ENCODE data around the gene MLPH. TPM values are rescaled to one million over a fixed set of nuclear protein-coding genes. Genes with fewer than 3 reads are reported as not detected.

Gene MLPH
- polyA plus RNA-seq, 3 donors = not detected

DNA sequence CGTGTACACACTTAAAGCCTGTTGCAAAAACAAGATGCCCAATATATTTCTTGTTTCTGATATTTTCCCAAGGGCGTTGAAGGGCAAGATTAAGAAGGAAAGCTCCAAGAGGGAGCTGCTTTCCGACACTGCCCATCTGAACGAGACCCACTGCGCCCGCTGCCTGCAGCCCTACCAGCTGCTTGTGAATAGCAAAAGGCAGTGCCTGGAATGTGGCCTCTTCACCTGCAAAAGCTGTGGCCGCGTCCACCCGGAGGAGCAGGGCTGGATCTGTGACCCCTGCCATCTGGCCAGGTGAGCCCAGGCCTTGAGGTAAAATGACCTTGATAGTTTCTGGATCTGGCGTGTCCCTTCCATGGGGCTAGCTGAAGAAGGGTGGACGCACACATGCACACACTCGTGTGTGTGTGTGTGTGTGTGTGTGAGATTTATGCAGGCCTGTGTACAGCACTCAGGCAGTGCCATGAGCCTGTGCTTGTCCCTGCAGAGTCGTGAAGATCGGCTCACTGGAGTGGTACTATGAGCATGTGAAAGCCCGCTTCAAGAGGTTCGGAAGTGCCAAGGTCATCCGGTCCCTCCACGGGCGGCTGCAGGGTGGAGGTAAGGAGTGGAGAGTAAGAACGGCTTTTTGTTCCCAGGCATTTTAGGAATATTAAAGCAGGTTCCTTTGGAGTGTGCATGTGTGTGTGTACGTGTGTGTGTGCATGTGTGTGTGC lies 23.6 kb downstream of the MLPH start:
- Mint-ChIP-seq H3K27me3 (ENCODE audit: low read depth in 3 of 3) (peaks cover 12 to 26% (median 17%) of the 10 kb centered on the region in 3 donors), H3K9me3 (no peaks in the 10 kb centered on the region), H3K4me3 (no peak overlapping the region), H3K4me1 (no peaks in the 10 kb centered on the region), H3K36me3 (no peaks in the 10 kb centered on the region), H3K27ac (no peak overlapping the region)
- Histone ChIP-seq H3K27me3 (ENCODE audit: control insufficient read depth in 2 of 2, insufficient read depth in 2 of 2, low read length in 2 of 2) (no peaks in the 10 kb centered on the region), H3K27ac (ENCODE audit: low read depth in 1 of 2, low read length in 2 of 2) (no peak overlapping the region), H2AFZ (ENCODE audit: insufficient read depth, low read depth, low read length, poor library complexity, severe bottlenecking) (no peak overlapping the region), H3K4me2 (replicated peaks; ENCODE audit: extremely low read depth, low read length, poor library complexity, severe bottlenecking) (no peak overlapping the region), H3K4me3 (replicated peaks in 1 of 3; ENCODE audit: low read depth in 2 of 3, low read length in 3 of 3) (no peak overlapping the region), H3K9ac (ENCODE audit: insufficient read depth, low read length, poor library complexity, severe bottlenecking) (no peak overlapping the region), H3K36me3 (replicated peaks in 1 of 2; ENCODE audit: control insufficient read depth in 1 of 2, insufficient read depth in 2 of 2, low read length in 2 of 2) (no peaks in the 10 kb centered on the region), H3K9me3 (replicated peaks in 1 of 2; ENCODE audit: control insufficient read depth in 1 of 2, insufficient read depth in 1 of 2, low read length in 2 of 2) (no peaks in the 10 kb centered on the region), H3K79me2 (ENCODE audit: insufficient read depth, low read length) (no peaks in the 10 kb centered on the region), H3K4me1 (ENCODE audit: control insufficient read depth in 1 of 2, insufficient read depth in 2 of 2, low read length in 2 of 2) (no peaks in the 10 kb centered on the region), H4K20me1 (ENCODE audit: insufficient read depth, low read length) (no peaks in the 10 kb centered on the region)
- WGBS (ENCODE audit: insufficient coverage) = 94% methylated on average over 16 of the region's 21 CpGs
- DNase-seq = no peak
- intact Hi-C loops (cut with micrococcal nuclease) = loop anchor here in 1 of 2 donors (5.0 to 10.0 kb wide), 2 partner anchors 237 to 264 kb away; no protein-coding TSS in a partner anchor
- TF ChIP-seq, protein P1, sequence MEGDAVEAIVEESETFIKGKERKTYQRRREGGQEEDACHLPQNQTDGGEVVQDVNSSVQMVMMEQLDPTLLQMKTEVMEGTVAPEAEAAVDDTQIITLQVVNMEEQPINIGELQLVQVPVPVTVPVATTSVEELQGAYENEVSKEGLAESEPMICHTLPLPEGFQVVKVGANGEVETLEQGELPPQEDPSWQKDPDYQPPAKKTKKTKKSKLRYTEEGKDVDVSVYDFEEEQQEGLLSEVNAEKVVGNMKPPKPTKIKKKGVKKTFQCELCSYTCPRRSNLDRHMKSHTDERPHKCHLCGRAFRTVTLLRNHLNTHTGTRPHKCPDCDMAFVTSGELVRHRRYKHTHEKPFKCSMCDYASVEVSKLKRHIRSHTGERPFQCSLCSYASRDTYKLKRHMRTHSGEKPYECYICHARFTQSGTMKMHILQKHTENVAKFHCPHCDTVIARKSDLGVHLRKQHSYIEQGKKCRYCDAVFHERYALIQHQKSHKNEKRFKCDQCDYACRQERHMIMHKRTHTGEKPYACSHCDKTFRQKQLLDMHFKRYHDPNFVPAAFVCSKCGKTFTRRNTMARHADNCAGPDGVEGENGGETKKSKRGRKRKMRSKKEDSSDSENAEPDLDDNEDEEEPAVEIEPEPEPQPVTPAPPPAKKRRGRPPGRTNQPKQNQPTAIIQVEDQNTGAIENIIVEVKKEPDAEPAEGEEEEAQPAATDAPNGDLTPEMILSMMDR (IDR thresholded peaks at IDR 0.05) = no peak

DNA sequence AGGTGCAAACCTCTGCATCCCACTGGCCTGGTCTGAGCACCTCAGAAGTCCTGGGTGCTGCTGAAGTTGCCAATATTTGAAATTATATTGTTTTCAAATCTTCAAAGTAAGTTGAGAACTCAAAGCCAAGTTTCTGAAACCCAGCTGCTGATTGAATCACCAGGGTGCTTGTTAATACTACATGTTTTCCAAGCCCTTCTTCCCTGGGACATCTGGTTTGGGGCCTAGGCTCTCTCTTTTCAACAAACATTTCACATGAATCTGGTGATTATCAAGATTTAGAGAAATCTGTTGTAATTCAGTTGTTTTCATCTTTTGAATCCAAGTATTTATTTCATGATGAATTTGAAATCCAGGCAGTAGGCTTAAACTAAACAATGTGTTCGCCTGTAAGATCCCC lies 24.4 kb downstream of the MLPH start:
- no peak for DNase-seq
- no peak overlapping the region for H2AFZ ChIP-seq (ENCODE audit: insufficient read depth, low read depth, low read length, poor library complexity, severe bottlenecking)
- no peaks in the 10 kb centered on the region for H3K36me3 ChIP-seq (replicated peaks in 1 of 2; ENCODE audit: control insufficient read depth in 1 of 2, insufficient read depth in 2 of 2, low read length in 2 of 2)
- no peak overlapping the region for H3K4me3 Mint-ChIP-seq
- no peaks in the 10 kb centered on the region for H3K36me3 Mint-ChIP-seq
- no peak overlapping the region for H3K9ac ChIP-seq (ENCODE audit: insufficient read depth, low read length, poor library complexity, severe bottlenecking)
- no peaks in the 10 kb centered on the region for H4K20me1 ChIP-seq (ENCODE audit: insufficient read depth, low read length)
- H3K4me3 ChIP-seq (replicated peaks in 1 of 3; ENCODE audit: low read depth in 2 of 3, low read length in 3 of 3) = no peak overlapping the region
- H3K79me2 ChIP-seq (ENCODE audit: insufficient read depth, low read length) = no peaks in the 10 kb centered on the region
- no peaks in the 10 kb centered on the region for H3K4me1 Mint-ChIP-seq
- WGBS (ENCODE audit: insufficient coverage) = no CpG with 5 or more reads among the region's 1 CpG
- no peak overlapping the region for H3K27ac ChIP-seq (ENCODE audit: low read depth in 1 of 2, low read length in 2 of 2)
- TF ChIP-seq, protein P1 (IDR thresholded peaks at IDR 0.05) = no peak
- H3K4me2 ChIP-seq (replicated peaks; ENCODE audit: extremely low read depth, low read length, poor library complexity, severe bottlenecking) = no peak overlapping the region
- no peaks in the 10 kb centered on the region for H3K4me1 ChIP-seq (ENCODE audit: control insufficient read depth in 1 of 2, insufficient read depth in 2 of 2, low read length in 2 of 2)
- intact Hi-C loops (cut with micrococcal nuclease) = loop anchor here in 1 of 2 donors (5.0 to 10.0 kb wide), 2 partner anchors 236 to 263 kb away; no protein-coding TSS in a partner anchor
- H3K27ac Mint-ChIP-seq = no peak overlapping the region
- peaks cover 12 to 23% (median 17%) of the 10 kb centered on the region in 3 donors for H3K27me3 Mint-ChIP-seq (ENCODE audit: low read depth in 3 of 3)
- H3K9me3 ChIP-seq (replicated peaks in 1 of 2; ENCODE audit: control insufficient read depth in 1 of 2, insufficient read depth in 1 of 2, low read length in 2 of 2) = no peaks in the 10 kb centered on the region
- H3K9me3 Mint-ChIP-seq = no peaks in the 10 kb centered on the region
- H3K27me3 ChIP-seq (ENCODE audit: control insufficient read depth in 2 of 2, insufficient read depth in 2 of 2, low read length in 2 of 2) = no peaks in the 10 kb centered on the region

All from CD14-positive monocyte (primary cell).